ENCODE results near the gene ATP6V1C2.
A peak's percentile ranks its signal among the peaks of the same experiment; 100 is the strongest.
"Not testable (repeated sequence)": the region's sequence is repeated elsewhere in the genome, so short reads cannot be mapped to it uniquely, and the experiment has no call there.

ATP6V1C2 gene

GRCh38 chr2:10817413-10817812, 96.0 kb downstream of the ATP6V1C2 start:
- no peak for DNase-seq

- not testable (repeated sequence) for DNase-seq
These were observed 96.9 kb downstream of the ATP6V1C2 start for GRCh38 chr2:10818305-10818704.

GRCh38 chr2:10818984-10819383, 97.6 kb downstream of the ATP6V1C2 start:
- no peak for DNase-seq

GRCh38 chr2:10819714-10820314, 98.4 kb downstream of the ATP6V1C2 start:
- DNase-seq = no peak

GRCh38 chr2:10820562-10820961, 99.1 kb downstream of the ATP6V1C2 start:
- no peak for DNase-seq

GRCh38 chr2:10820978-10821695, 99.7 kb downstream of the ATP6V1C2 start:
- no peak for DNase-seq

GRCh38 chr2:10824191-10824590, 102.8 kb downstream of the ATP6V1C2 start:
- DNase-seq = no peak

GRCh38 chr2:10826026-10826425, 104.6 kb downstream of the ATP6V1C2 start:
- DNase-seq = no peak

- no peak for DNase-seq
These were observed 105.2 kb downstream of the ATP6V1C2 start for GRCh38 chr2:10826625-10827024.

- DNase-seq = no peak
These were observed 106.9 kb downstream of the ATP6V1C2 start for GRCh38 chr2:10828346-10828745.

- DNase-seq = no peak
These were observed 107.9 kb downstream of the ATP6V1C2 start for GRCh38 chr2:10829299-10829698.

- DNase-seq = no peak
These were observed 108.8 kb downstream of the ATP6V1C2 start for GRCh38 chr2:10830203-10830602.

- no peak for DNase-seq
These were observed 109.4 kb downstream of the ATP6V1C2 start for GRCh38 chr2:10830641-10831399.

- no peak for DNase-seq
These were observed 110.1 kb downstream of the ATP6V1C2 start for GRCh38 chr2:10831400-10831985.

- peak; percentile 90 for DNase-seq
These were observed 110.9 kb downstream of the ATP6V1C2 start for GRCh38 chr2:10832203-10832936.

GRCh38 chr2:10833021-10833420, 111.6 kb downstream of the ATP6V1C2 start:
- no peak for DNase-seq

GRCh38 chr2:10834068-10834655, 112.7 kb downstream of the ATP6V1C2 start:
- no peak for DNase-seq
